ENCODE data around the gene LYST.

DNA sequence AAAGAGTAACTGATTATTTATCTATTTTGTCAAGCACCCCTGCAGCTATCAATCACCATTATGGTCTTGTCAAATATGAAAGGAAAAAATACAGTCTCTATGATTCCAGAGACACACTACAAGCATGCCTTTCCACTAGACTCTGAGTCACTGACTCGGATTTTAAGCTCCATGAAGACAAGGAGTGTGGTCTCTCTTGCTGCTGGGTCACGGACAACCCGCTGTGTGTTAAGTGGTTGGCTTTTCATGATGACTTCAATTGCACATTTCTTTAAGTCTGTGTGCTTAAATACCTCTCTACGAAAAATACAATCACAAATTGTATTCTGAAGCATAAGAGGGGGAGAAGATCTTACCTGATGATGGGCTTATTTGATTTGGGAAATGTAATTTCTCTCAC is 203.1 kb downstream of the LYST start:
- TF ChIP-seq, protein P1, sequence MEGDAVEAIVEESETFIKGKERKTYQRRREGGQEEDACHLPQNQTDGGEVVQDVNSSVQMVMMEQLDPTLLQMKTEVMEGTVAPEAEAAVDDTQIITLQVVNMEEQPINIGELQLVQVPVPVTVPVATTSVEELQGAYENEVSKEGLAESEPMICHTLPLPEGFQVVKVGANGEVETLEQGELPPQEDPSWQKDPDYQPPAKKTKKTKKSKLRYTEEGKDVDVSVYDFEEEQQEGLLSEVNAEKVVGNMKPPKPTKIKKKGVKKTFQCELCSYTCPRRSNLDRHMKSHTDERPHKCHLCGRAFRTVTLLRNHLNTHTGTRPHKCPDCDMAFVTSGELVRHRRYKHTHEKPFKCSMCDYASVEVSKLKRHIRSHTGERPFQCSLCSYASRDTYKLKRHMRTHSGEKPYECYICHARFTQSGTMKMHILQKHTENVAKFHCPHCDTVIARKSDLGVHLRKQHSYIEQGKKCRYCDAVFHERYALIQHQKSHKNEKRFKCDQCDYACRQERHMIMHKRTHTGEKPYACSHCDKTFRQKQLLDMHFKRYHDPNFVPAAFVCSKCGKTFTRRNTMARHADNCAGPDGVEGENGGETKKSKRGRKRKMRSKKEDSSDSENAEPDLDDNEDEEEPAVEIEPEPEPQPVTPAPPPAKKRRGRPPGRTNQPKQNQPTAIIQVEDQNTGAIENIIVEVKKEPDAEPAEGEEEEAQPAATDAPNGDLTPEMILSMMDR (conservative IDR thresholded peaks at IDR 0.05; ENCODE audit: low read depth, low read length) = no peak
- TF ChIP-seq EZH2 (IDR thresholded peaks at IDR 0.05; ENCODE audit: low read length, unreplicated experiment) = no peak
